ENCODE measurements around the gene P2RX3.
A peak's percentile ranks its signal among the peaks of the same experiment; 100 is the strongest.
"Not testable (repeated sequence)": the region's sequence is repeated elsewhere in the genome, so short reads cannot be mapped to it uniquely, and the experiment has no call there.

The P2RX3 gene

DNA sequence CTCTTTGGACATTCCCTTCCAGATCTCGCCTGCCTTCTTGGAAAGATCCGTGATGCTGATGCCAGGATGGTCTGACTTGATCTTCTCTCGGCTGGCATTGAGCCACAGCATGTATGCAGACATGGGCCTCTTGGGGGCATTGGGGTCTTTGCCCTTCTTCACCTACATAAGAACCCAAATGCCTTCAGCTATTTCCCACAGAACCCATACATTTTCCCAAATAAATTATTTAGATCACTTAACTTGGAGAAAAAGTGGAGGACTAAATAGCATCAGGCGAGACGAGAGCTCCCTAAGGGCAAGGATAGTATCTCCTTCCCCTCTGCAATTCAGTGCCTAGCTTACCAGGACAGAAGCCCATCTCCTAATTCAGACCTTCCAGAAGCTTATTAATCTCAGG lies 10.4 kb upstream of the P2RX3 start:
- DNase-seq = no peak

DNA sequence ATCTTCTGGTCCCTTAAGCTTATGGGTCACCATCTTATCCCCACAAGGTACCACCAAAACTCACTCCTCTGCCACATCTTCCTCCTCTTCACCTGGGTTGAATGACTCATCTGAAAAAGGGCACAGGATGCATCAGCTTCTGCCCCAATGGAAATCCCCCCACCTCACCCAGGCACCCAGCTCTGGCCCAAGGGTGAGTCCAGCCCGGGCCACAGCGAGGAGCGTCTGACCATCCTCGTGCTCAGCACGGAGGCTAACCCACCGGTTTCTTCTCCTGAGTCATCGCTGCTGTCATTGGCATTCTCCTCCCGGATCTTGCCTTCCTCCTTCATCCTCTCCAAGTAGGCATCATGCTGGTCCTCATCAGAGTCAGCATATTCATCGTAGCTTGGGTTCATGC lies 8.1 kb upstream of the P2RX3 start:
- peak; percentile 46 for DNase-seq

DNA sequence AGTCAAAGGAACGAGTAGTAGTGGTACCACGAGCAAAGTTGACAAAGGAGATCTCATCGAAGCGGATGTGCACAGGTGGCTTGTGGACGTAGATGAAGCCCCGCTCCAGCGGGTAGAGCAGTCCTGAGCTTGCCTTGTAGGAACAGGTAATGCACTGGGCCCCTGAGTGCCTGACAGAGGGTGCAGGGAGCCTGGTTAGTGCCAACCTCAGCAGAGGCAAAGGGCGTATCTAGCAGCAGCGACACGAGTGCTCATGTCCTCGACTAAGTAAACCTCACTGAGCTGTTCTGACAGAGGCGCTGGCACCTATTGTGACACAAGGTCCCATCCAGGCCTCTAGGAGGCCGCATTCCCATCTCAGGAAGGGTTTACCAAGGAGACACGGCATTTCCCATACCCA lies 6.4 kb upstream of the P2RX3 start:
- no peak for DNase-seq

DNA sequence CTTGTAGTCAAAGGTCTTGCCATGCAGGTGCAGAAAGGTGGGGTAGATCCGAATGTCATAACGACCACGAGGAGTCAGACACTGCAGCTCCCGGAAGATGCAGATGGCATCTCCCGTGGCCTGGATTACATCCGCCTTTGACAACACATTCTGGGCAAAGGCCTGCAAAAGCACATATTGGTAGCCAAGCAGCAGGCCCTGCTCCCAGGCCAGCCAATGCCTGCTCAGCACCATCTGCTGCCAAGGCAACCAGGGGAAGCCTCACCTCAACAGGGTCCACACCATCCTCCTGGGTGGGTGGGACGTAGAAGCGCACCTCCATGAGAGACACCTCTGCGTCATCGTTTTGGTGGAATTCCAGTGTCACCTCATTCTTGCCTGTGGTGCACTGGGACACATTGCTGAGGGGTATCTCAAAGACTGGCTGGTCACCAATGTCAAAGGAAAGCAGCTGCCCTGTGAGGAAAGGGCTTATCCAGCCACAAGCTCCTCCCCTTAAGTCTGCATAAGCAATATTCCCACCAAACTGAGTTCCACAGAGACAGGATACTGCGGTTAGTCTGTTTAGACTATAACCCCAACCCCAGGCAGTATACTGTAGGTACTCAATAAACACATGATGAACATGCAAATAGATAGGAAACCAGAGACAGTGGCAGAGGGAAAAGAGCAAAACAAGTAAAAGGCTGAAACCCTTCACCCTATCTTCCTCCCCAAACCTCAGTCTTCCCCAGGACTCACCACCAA lies 5.3 kb upstream of the P2RX3 start:
- no peak for DNase-seq

DNA sequence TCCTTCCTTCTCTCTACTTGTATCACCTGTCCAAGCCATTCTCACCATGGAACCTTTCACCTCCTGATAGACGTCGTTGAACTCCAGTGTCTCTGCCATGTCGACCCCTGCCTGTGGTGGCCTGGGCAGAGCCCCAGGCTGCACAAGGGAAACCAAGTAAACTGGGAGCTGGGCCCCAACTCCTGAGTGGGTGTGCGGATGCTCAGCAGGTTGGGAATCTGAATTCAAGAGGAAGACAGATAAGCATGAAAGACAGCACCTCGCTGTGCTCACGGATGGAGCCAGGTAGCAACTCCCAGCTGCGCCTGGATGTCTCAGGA lies 3.2 kb upstream of the P2RX3 start:
- no peak for DNase-seq

DNA sequence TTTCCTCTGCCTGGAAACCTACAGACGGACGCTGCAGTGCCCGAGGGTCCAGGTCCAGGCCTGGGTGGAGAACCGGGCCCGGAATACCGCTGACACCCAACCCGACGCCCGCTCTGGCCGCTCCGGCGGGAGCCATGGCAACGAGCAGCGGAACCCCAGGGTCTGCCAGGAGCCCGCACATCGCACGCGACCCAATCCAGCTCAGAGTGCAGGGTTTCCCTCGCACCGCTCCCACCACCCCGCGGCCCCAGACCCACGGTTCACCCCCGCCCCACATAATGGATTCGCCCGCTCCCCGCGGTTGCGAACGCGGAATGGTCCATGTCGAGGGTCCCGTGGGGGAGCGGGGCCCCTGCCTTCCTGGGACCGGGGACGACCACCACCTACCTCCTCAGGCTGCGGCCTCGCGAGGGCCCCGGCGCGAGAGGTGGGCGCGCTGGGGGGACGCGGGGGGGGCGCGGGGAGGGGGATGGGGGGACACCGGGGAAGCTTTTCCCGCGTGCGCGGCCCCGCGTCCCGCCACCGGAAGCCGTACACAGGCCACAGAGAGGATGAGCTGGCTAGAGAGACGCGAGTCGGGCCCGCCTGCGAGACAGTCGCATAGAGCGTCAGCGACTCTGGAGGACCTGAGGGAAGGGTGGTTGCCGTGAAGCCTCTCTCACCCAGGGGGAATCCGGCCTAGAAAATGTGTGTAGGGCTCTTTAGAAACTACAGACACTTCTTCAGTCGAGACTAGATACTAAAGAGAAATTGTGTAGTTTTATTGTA lies 2.6 kb upstream of the P2RX3 start, which contains the start of gene SSRP1:
Gene SSRP1, minus strand, starts transcription at position 550 of the 768 bp plus-strand sequence. CDS start 771 bp downstream, outside the sequence.
- DNase-seq = peak; percentile 80

DNA sequence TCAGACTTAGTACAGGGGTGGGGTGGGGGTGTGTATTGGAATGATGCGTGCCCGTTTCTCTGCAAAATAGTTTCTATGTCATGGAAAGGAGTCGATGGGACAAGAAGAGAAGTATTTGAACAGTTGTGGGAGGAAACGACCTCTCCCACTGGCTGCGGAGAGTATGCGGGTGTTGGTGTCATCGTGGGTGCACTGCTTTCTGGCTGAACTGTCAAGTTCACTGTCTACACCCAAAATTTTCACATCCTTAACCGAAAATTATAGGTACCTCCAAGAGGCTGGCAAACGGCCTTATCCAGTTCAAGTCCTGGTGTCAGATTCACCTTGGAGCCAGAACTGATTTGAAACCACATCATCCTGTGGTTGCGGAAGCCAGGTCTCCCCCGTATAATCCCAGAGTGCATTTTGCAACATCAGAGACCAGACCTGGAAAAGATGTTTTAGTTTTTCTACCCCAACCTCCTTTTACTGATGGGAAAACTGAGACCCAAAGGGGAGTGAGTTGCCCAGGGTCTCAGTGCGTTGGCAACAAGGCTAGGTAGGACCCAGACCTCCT lies 2.0 kb upstream of the P2RX3 start:
- DNase-seq = no peak

DNA sequence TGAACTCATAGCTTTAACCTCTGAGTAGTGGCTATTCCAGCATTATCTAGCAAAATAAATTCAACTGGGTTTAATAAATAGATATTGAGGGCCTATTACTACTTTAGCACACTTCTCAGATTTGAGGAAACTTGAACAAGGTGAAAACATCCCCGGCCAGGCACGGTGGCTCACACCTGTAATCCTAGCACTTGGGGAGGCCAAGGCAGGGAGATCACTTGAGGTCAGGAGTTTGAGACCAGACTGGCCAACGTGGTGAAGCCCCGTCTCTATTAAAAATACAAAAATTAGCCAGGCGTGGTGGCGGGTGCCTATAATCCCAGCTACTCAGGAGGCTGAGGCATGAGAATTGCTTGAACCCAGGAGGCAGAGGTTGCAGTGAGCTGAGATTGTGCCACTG lies 1.3 kb upstream of the P2RX3 start:
- not testable (repeated sequence) for DNase-seq

DNA sequence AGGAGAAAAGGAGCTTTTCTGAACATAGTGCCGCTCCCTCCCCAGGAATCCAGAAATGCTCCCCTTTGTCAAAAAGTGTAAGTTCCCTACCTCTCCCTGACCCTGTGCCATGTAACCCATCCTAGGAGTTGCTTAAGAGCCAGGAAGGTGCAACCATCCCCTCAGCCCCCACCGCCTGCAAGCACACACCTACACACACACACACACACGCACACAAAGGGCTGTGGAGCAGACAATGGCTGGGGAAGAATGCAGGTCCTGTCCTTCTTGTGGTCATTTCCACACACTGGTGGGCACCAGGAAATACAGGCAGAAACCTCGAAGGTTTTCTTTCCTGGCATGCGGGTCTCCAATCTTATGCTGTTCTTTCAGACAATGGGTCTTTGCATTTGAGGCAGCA lies 1.2 kb downstream of the P2RX3 start:
- DNase-seq = no peak

DNA sequence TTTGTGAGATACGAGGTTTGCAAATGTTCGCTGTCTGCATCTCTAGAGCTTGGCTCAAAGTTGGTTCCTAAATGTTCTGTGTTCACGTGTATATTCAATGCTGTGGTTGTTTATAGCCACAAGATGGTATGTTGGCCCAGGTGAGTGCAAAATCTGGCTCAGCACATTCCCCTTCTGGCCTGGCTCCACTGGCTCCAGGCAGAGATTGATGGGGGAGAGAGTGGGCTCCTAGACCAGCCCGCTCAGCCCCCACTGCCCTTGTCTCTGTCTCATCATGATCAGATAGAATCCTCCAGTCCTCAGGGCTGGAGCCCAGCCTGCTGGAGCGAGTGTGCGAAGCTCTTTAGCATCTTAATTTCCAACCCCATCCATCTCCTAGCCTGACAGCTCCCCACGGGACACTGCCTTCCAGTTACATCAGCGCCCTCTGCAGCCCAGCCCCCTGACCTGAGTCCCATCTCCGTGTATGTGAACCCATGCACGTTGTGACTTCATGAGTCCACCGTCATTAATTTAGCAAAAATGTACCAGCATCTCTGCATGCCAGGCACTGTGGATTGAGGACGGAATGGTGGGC lies 2.0 kb downstream of the P2RX3 start:
- DNase-seq = no peak

DNA sequence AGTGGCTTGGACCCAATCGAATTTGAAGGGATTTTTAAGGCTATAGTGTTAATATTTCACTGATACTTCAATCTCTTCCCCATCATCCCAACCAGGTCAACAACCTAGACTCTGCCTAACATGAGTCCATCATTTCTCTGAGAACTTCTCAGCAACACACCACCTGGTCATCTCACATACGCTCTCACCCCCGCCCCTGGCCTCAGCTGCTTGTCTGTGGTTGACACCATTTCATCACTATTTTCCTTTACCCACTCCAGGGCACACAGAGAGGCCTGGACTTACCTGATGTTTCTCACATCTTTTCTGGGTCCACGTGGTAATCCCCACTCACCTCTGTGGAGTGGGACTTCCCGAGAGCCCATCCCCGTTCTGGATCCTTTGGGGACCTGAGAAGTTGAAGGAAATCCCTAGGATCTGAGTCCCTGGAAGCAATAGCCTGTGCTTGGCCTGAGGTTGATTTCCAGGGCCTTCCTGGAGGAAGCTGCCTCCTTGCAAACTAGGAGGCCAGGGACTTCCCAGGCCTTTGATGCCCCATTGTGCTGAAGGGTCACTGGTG lies 3.2 kb downstream of the P2RX3 start:
- DNase-seq = no peak

DNA sequence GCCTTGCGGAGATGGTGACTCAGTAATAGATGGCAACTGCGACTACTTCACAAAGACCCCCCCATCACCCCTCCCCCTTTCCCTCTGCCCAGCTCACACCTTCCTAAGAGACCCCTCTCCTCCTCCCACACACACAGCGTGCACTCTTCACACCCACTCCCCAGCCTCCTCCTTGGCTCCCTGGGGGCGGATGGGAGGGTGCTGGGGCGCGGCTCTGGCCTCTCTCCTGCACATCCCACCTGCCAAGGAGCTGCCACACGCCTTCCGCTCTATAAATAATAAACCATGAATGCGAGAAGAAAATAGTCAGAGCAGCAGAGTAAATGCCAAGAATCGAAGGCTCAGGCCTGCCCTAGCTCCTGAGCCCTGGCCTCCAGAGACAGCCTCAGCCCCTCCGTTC lies 4.5 kb downstream of the P2RX3 start:
- no peak for DNase-seq

DNA sequence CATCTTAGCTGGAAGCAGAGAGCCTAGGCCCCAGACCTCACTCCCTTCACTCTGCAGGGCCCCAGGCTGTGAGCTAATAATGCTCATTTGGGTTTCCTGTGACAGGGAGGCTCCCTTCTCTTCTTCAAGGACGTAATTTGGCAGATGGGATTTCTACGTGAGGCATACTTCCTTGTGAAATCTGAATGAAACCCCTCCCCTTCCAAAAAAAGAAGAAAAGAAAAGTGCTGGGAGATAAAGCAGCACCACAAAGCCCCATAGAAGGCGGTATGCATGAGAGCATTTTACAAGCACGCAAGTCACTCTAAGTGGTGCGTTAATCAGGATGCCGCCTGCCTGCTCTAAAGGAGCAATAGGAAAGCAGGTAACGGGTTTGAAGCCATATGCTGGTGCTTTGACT lies 5.7 kb downstream of the P2RX3 start:
- DNase-seq = no peak

DNA sequence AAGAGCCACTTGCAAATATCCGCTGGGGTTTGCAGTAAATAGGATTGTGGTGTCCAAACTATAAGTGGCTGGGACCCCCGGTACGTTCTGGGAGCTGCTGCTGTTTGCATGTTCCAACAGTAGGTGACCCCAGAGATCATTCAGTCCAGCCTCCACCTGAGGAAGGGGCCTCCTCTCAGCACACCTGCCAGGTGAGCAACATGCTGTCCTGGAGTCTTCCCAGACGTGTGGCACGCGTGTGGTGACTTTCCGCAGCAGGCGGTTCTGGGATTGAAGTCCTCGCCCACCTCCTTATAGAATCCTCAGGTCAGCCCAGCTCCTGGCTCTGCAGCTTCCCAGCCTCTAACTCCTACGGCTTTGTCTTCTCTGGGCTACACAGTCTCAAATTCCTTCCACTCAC lies 6.7 kb downstream of the P2RX3 start:
- no peak for DNase-seq

DNA sequence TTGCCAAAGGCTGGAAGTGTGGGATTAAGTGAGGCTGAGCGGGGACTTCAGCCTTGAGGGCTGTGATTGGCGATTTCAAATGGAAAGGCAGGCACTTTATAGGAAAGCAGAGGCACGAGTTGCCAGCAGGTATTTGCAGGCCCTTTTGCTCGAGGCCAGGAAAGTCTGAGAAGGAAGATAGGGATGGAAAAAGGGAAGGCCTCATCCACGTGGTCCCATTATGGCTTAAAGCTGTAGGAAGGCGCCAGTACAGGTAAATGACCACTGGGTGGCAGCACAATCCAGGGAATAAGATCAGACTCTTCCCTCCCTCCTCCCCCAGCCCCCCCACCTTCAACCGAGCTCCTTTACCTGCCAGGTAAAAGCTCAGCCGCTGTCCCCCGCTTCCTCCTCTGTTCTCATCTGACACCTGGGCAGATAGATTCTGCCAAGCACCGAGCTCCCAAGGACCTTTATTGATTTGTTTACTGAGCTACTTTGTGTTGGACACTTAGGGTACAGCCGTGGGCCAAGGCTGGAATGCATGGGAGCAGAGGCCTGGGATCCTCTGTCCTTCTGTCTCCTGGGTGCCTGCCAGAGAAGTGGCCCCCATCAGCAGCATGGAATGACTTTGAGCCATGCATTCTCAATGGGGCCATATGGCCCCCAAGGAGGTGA lies 7.5 kb downstream of the P2RX3 start:
- DNase-seq = peak; percentile 69

DNA sequence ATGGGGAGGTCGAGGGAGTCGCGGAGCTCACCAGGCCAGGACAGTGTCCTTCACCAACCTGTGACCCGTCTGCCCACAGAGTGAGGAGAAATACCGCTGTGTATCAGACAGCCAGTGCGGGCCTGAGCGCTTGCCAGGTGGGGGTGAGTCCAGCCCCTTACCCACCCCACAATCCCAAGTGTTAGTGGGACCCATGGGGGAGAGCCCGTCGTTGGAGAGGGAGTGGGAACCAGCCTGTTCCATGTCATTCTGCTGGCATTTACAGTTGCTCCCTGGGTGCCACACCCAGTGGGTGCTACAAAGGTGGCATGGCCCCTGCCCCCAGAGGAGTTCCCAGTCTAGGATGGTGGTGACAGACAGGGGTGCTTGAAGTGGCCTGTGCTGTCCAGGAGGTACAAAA lies 9.2 kb downstream of the P2RX3 start:
- no peak for DNase-seq

DNA sequence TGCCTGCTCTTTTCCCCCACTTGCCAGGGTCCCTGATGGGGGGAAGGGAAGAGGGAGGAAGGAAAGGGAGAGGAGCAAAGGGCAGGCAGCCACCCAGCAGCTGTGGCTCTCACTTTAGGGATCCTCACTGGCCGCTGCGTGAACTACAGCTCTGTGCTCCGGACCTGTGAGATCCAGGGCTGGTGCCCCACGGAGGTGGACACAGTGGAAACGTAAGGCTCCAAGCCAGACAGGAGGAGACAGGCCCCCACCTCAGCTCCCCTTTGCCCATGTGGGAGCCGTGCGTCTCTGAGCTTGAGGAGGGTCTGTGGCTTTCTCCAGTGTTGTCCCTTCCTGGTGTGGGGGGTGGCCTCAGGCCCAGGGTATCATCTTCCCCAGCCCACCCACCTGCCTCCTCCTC lies 9.9 kb downstream of the P2RX3 start:
- DNase-seq = no peak

DNA sequence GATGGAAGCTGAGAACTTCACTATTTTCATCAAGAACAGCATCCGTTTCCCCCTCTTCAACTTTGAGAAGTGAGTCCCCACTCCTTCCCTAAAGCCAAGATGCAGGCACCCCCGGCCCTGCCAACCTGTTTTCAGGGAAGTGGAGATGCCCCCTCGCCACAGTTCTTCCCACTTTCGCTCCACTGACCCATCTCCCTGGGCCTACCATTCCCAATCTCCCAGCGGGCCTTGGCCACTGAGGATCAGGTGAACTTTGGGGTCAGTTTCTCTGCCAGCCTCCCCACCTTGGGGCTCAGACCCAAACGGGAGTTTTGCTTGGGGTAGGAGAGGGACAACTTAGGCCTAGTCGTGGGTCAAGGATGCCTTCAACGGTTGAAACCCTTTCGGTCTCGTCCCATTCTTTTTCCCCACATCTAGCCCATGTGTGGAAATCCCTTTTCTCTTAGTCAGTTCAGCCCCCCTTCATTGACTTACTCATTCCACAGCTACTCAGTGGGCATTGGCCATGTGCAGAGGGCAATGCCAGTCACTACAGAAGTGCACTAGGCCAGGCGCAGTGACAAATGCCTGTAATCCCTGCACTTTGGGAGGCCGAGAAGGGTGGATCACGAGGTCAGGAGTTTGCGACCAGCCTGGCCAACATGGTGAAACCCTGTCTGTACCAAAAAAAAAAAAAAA lies 10.6 kb downstream of the P2RX3 start:
- no peak for DNase-seq

DNA sequence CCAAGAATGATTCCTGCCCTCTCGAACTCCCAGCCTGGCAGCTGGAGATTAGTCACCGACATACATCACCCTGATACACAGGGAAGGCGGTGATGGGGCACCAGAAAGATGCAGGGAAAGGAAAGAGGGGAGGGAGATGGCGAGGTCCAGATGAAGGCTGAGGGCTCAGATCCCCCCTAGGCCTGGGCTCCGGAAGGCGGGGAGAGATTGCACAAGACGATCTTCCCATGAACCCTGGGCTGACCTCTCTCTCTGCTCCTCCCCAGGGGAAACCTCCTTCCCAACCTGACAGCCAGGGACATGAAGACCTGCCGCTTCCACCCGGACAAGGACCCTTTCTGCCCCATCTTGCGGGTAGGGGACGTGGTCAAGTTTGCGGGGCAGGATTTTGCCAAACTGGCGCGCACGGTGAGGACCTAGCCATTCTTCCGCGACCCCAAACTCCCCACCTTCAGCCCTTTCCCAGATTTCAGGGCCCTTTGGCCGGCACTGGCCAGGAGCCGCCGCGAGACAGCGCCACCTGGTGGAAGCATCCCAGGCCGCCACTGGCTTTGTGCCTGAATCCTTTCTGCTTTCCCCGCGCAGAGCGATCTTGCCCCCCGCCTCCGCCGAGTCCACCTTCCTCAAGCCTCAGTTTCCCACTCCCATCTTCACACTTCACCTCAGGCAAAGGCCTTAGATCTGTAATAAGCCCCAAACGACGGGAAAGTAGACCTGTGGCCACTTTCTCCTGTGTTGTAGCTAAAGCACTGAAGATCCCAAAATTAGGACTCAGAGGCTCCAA lies 11.5 kb downstream of the P2RX3 start:
- DNase-seq = peak; percentile 74

DNA sequence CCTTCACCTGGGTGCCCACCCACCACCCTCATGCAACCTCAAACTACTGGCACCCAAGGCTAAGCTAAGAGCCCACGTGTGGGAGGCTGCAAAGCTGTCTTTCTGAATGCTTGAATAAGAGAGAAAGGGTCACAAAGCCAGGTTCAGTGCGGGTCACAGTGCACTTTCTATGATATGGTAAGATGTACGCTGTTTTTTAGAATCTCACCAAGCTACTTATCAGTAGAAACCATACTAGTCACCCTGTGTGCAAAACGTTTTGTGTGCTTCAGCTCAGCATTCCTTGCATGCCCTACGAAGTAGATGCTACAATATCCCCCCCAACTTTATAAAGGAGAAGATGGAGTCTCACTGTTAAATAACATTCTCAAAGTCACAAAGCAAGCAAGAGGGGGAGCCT lies 14.9 kb downstream of the P2RX3 start:
- no peak for DNase-seq

DNA sequence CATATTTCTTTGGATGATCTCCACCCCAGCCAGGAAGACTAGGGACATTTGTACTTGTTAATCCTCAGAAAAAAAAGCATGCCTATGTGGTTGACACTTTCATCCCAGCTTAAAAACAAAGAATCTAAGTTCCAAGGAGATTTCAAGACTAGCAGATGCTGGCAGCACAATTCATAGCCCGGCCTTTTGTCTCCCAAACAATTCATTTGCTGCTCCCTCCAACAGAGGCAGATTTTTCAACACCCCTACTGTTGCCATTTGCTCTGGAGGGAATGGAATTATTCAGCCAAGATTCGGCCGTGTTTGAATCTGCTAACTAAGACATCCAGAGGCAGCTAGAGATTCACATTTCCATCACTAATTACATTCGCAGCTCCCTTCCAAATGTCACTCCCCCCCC lies 15.3 kb downstream of the P2RX3 start:
- no peak for DNase-seq

DNA sequence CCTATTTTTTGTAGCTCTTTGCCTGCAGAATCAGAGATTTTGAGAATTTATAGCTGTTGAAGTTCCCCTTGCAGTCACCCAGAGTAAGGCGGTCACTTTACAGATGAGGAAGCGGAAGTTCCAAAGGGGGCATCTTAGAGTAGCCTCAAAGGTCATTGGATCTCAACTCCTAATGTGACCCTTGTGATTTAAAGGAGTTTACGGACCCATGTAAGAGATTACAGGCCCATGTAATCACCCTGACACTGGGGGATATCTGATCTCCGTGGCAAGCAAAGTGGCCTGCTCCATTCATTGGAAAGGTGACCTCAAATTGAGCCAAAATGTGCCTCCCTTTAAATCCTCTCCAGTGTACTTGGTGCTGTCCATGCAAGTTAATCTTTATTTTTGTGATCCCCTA lies 15.7 kb downstream of the P2RX3 start:
- no peak for DNase-seq
